Measurements from ENCODE around the gene FRMPD4.
"Not testable (repeated sequence)": the region's sequence is repeated elsewhere in the genome, so short reads cannot be mapped to it uniquely, and the experiment has no call there.

Gene FRMPD4

DNA sequence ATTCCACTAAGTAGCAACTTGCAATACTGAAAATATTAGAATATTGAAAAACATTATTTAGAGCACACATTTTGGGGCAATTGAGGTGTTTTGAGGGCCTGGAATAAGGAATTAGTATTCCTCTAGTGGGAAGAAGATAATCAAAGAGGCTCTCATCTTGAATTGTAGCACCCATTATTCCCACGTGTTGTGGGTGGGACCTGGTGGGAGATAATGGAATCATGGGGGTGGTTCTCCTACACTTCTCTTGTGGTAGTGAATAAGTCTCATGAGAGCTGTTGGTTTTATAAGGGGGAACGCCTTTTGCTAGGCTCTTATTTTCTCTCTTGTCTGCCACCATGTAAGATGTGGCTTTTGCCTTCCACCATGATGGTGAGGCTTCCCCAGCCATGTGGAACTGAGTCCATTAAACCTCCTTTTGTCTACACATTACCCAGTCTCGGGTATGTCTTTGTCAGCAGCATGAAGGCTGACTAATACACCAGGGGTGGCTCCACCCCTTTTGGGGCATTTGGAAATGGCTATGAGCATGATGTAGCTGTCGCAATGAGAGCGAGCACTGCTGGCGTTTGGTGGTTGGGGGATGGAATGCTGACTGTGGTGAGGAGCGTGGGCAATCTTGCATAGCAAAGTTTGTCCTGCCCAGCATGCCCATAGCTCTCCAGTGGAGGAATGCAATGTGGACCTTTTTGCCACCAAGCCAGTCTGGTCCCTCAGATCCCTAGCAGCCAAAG, 308.2 kb downstream of the FRMPD4 start:
- DNase-seq = no peak

DNA sequence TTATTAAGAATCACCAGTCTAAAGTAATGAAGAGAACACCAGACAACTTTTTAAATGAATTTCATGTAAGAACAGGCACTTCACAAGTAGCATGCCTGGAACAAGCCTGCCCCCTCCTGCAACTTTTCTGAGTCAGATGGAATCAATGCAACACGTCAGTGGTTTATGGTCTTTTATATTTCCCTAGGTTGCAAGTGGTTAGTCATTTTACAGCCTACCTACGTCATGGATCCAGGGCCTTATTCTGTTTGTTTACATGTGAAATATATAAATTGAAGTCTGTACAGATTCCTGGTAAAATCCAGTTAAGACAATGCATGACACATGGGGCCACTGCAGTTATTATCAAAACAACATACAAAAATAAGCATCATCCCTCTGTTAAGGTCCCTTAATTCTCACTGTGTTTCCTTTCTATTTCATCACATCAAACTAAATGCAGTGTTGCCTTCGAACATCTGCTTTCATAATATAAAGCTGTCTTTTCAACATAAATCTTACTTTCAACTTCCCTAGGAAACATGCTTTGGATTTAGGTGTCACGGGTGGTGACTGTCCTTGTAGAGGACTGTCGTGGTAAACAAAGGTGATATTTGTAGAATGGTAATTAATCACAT, 309.3 kb downstream of the FRMPD4 start:
- DNase-seq = no peak

DNA sequence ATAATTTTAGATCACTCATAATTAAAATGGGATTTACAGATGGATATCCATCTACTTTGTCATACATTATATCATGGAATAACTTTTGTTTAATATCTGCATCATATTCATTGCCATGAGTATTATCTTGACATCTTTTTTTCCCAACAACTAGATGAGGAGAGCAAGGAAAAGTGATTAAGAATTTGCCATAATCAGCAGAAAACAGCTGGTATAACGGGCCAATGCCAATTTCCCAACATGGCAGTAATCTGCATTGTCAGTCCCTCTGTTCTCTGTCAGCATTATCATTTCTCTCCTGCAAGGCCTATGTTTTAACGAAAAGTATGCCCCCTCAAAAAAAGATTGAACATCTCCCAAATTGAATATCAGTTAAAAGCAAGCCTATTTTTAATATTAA, 314.0 kb downstream of the FRMPD4 start:
- no peak for DNase-seq

DNA sequence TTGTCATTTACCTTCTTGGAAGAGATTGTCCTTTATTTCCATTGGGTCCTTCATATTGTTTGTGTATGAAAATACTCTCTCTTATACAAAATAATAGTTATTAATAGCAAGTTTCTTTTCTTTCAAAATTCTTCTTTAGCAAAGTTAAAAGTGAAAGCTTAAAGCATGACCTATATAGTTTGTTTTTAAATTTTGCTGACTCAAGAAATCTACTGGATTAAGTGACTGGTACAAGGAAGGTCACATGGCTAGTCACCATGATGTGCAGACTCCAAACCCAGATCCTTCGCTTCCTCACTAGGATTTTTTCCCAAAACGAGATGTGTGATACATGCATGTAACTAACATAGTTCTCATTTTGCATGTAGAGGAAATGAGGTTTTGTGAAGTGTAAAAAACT, 322.7 kb downstream of the FRMPD4 start:
- DNase-seq = no peak

DNA sequence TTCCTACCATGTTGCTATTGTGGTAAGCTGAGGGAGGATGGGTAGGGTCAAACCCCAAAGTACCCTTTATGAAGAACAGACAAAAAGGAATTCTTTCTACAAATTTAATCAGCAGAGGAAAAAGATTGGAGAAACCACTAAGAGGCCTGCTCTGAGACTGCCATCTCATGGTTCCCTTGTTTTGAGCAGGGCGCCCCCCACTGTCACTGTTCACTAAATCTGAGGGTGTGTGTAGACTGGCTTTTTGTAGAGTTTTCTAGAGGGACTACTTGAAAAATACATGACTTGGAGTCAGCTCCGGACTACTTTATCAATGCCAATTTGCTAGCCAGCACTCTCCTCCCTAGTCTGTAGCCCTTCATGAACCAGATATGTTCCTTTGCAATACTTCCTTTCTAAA, 324.8 kb downstream of the FRMPD4 start:
- DNase-seq = no peak

DNA sequence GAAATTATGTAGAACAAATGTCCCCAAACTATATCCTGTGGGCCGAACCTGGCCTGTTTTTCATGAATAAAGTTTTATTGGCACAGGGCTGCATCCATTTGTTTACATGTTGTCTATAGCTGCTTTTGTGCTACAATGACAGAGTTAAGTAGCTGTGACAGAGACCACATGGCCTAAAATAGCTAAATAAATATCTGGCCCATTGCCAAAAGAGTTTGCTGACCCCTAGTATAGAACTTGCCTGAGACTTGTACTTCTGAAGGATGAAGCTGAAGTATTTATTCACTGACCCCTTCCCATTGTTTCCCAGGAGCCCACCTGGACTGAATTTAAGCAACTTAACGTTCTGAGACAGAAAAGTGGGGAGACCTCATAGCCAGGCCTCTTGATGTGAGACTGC, 325.6 kb downstream of the FRMPD4 start:
- DNase-seq = no peak

DNA sequence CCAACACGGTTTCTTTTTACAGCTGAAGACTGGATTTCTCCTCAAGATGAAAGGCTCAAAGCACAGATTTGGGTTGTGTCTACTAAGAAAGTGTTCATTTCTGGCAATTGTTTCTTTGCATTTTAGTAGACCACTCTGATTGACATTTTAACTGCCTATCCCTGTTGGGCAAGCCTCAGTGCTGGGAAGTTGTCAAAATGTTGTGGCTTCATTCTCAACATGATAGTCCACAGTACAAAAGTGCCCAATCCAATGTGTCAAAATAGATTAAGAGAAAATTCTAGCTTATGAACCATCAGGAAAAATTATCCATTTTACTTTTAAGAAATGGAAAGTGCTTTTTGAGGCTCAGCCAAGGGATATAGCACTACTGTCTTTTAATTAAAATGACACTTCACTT, 329.0 kb downstream of the FRMPD4 start:
- DNase-seq = no peak

DNA sequence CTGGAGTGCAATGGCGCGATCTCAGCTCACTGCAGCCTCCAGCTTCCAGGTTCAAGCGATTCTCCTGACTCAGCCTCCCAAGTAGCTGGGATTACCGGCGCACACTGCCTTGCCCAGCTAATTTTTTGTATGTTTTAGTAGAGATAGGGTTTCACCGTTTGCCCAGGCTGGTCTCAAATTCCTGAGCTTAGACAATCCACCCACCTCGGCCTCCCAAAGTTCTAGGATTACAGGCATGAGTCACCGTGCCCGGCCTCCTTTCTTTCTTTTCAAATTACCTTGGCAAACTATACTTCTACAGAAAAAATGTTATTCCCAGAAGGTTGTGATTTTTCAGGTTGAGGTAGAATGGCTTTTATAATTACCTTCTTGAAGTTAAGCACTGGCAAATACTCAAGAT, 331.0 kb downstream of the FRMPD4 start:
- DNase-seq = no peak

DNA sequence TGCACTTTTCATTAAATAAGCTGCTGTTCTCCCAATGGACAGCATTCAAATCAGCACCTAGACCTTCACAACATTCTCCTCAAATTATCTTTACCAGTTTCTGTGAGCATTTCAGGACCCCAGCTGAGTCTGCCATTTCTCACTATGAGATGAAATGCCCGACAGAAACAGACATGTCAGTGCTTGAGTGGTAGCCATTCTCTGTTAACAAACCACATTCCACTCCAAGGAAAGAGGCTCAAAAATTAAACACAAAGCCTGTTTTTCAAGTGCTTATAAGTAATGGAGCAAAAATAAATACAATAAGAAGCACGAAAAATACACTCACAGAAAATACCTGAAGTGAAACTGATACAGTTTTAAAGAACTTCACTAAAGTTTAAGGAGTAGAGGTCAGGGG, 332.8 kb downstream of the FRMPD4 start:
- no peak for DNase-seq

DNA sequence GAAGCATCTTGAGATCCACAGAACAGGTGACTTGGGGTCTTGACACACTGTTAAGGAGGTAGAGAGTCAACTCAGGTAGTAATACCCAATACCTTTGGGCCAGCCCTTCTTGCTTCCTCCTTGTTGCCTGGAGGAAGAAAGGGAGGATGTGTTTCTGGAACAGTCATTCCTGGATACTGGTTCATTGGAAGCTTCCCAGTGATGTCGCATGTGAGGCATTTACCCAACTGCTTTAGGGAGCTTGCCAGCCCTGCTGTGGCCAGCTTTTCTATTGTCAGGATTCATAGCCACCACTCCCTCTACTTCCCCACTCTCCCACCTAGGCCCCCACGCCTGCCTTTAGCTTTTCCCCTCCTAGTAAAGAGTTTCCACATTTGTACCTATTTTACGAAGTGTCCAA, 342.7 kb downstream of the FRMPD4 start:
- no peak for DNase-seq

DNA sequence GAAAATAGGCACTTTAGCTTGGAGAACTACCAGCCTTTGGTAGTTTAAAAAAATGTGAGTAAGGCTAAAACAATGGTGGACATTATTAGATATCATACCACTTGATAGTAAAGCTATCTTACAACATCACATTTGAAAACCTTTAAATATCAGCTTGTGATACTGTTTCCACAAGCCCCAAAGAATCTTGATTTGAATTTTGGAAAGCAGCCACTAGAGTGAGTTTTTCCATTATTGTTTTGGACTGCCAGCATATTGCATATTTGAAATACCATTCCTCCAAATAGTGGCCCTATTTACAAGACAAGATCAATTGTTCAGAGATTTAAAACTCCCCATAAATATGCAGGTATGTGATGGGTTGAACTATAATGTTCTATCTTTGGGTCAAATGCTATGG, 349.9 kb downstream of the FRMPD4 start:
- no peak for DNase-seq

DNA sequence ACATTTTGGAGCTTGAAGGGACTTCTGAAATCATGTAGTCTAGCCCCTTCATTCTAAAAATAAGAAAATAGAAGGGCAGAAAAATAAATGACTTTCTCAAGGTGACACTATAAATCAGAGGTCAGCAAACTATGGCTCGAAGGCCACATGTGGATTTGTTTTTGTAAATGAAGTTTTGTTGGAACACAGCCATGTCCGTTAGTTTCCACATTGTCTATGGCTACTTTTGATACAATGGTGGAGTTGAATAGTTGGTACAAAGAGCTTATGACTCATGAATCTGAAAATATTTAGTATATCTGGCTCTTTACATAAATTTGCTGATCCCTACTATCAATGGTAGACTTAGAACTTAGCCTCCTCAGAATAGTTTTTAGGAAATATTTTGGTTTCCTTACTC, 350.5 kb downstream of the FRMPD4 start:
- no peak for DNase-seq

DNA sequence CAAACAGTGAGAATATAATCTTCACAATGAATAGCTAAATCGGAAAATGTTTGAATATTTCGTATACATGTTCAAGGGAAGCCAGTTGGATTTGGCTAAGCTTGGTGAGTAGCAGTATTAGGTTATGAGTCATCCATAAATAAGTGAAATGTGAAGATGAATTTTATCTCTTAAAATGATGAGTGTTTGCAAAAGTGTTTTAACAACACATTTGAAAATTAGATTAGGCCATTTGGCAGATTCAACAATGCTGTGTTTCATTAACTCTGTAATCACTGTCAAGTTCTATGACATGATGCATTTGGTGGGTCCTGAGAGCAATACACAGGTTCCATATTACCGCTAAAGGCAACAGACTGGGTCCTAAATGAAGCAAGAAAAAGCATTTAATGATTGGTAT, 351.1 kb downstream of the FRMPD4 start:
- no peak for DNase-seq

DNA sequence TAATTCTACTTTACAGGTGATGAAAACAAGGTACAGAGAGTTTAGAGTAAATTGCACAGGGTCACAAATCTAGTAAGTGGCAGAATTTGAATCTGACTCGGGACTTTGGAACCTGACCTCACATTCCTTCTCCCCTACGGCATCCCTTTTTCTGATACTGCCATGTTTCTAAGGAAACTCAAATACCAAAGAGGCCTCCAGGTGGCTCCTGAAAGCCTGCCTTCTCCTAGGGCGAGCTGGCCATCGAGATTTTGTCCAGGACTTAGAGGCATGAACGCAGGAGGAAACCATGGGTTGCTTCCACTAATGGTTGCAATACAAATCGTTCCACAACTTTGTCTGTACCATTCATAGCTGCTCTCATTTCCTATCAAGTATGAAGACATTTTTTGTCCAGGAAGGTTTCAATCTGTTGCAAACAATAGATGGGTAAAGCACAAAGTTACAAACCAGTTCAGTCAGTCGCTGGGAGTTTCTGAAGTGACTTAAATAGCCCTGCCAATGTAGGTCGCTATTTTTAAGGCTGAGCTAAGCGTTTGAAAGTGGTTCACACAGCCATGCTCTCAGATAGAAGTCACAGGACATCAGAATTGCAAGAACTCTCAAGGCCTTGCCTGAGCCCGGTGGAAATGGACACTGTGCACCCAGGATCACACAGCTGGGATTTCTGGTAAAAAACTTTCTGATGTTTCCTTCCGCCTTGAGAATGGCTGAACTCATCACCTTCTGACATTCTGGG, 356.3 kb downstream of the FRMPD4 start:
- DNase-seq = no peak

DNA sequence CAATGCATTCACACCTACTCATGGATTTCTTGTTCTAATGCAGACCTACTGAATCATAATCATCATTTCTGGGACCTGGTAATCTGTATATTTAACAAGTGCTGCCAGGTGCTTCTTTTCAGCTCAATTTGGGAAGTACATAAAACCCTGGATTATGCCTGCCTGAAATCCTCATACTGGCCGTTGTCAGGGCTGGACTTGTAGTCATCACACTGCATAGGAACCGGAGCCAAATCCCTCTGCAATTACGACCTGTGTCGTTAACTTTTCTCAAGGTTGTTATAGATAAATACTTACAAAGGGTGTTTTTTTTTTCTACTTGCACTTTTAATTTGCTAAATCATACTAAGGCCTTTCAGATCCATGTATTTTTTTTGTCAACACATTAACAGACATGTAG, 358.1 kb downstream of the FRMPD4 start:
- peak; percentile 71 for DNase-seq

DNA sequence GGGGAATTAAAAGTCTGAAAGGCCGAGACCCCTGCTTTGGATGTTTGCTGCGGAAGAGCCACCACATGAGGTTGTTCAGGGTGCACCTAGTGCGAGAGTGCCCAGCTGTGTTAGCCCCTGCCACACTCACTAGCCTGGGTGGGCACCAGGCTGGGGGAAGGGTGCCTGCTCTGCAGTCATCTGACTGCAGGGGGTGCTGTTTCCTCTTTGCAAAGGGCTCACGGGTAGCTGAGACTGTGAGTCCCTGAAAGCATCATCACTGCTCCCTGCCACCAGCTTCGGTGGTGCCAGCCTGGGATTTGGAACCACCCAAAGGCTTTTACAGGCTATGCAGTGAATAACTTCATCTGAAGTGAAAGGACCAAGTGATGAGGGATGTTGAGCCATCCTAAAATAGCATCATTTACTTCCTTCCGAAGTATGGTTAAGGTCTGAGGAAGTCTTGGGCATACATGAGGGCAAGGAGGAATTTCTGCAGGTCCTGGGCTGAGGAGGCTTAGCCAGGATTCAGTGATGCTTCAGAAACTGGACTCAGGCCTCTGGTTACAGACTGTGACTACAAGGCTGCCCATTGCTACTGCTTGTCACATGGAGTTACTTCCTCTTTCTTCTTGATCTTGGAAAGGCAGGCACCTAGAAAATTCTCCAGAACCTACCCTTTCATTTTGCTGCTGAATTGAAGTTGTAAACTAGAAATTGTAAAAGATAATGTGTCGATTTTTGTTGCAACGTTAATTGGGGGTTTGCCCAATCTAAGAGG, 359.7 kb downstream of the FRMPD4 start:
- no peak for DNase-seq

DNA sequence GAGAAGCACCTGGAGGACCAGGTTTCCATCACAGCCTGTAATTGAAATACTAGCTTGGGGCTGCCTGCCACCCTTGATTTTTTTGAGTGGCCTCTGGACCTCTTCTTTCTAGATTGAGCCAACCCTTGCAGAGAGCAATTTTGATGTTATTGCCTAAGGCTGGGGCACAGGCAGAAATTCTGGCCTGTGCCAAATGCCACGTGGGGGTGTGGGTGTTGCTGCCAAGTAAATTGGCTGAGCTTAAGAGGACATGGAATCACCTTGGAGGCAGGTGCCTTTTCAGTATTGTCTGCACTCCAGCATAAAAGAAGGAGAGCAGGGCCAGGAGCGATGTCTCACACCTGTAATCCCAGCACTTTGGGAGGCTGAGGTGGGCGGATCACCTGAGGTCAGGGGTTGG, 366.9 kb downstream of the FRMPD4 start:
- no peak for DNase-seq

DNA sequence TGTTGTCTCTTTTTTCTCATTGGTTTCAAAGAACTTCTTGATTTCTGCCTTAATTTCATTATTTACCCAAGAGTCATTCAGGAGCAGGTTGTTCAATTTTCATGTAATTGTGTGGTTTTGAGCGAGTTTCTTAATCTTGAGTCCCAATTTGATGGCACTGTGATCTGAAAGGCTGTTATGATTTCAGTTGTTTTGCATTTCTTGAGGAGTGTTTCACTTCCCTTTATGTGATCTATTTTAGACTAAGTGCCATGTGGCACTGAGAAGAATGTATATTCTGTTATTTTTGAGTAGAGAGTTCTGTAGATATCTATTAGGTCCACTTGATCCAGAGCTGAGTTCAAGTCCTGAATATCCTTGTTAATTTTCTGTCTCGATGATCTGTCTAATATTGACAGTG, 377.1 kb downstream of the FRMPD4 start:
- not testable (repeated sequence) for DNase-seq

DNA sequence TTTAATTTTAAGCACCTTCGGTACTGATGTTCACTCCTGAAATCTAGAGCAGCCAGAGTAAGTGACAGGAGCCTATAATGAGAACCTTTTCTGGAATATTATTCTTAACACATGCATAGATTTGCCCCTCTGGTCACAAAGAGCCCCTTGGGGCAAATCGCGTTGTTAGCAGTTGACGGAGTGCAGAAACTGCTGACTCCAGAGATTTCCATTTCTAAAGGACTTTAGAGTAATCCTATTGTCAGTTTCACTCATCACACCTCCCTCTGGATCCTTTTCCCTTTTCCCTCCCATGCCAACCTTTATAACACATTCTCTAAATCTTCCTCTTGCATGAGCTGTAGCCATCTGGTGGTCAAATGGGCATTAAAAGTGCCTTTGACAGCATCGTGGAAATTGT, 388.0 kb downstream of the FRMPD4 start:
- no peak for DNase-seq

DNA sequence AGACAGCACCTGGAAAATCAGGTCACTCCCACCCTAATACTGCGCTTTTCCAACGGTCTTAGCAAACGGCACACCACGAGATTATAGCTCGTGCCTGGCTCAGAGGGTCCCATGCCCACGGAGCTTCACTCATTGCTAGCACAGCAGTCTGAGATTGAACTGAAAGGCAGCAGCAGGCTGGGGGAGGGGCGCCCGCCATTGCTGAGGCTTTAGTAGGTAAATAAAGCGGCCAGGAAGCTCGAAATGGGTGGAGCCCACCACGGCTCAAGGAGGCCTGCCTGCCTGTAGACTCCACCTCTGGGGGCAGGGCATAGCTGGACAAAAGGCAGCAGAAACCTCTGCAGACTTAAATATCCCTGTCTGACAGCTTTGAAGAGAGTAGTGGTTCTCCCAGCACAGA, 399.8 kb downstream of the FRMPD4 start:
- not testable (repeated sequence) for DNase-seq

DNA sequence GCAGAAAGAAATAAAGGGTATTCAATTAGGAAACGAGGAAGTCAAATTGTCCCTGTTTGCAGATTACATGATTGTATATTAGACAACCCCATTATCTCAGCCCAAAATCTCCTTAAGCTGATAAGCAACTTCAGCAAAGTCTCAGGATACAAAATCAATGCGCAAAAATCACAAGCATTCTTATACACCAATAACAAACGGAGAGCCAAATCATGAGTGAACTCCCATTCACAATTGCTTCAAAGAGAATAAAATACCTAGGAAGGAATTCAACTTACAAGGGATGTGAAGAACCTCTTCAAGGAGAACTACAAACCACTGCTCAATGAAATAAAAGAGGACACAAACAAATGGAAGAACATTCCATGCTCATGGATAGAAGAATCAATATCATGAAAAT, 404.0 kb downstream of the FRMPD4 start:
- DNase-seq = not testable (repeated sequence)

DNA sequence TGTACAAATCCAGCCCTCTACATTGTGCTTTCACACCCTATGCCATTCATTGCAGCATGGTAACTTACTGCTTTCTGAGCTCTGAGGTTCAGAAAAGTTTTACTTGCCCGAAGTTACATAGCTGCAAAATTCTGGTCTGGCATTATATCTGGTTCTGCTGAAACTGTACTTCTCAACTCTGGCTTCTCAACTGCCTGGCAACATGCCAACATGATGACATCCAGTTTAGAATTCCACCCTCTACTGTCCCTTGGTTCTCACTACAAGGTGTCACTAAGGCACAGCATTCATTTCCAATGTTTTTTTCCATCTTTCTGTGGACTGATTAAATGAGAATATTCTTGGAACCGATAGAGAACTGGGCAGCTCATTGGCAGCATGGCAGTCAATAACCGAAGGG, 410.1 kb downstream of the FRMPD4 start:
- DNase-seq = no peak

DNA sequence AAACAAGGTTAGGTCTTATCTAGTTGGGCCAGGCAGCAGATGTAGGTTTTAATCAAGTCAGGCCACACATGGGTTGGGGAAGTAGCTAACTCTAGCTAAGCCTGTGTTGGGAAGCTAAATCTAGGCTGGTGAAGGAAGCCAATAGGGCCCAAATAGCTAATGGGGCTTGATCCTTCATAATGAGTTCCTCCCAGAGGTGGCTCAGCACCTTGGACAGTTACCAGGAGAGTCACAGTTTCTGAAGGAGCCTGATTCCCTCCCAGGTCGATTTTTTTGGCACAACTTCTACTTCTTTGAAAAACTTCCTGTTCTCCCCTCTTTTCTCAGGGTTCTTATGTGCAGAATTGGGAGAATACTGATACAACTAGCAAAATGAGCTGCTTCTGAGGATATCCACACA, 410.5 kb downstream of the FRMPD4 start:
- DNase-seq = no peak

DNA sequence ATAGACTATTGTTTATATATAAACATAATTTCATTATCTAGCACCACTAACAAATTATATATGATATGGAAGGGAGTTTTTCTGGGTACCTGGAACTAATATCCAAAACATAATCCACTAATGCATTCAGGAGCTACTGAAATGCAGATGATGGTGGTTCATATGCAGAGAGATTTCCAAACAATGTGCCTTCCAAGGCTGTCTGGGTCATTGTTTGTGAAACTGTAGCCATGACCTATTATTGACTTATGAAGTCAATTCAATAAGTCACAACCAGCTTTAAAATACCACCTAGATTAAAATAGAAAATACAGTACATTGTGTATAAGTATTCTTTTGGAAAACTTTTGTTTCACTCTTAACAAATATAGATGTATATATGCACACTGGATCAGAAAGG, 415.9 kb downstream of the FRMPD4 start:
- DNase-seq = no peak

Data from NCI-H1105 treated with DMSO at 0.1 percent for 48 hours (cell line).